Posterior cingulate gyrus (tissue), 11 donors: Measurements from ENCODE around the gene IL4I1.

Experiments
- DNase-seq, 10 donors: peaks; one replicate each; pipeline versions ENCODE4 v3.0.0 to v3.0.0-alpha.2; 2020 to 2021; ENCODE audit warnings: mixed read lengths in 3 of 10
- intact Hi-C: fragments of 100-400 bp; cut with DNase I; formaldehyde crosslinking; loops from one replicate; pipeline ENCODE4 v1.15.1; 2023

IL4I1 gene

DNA sequence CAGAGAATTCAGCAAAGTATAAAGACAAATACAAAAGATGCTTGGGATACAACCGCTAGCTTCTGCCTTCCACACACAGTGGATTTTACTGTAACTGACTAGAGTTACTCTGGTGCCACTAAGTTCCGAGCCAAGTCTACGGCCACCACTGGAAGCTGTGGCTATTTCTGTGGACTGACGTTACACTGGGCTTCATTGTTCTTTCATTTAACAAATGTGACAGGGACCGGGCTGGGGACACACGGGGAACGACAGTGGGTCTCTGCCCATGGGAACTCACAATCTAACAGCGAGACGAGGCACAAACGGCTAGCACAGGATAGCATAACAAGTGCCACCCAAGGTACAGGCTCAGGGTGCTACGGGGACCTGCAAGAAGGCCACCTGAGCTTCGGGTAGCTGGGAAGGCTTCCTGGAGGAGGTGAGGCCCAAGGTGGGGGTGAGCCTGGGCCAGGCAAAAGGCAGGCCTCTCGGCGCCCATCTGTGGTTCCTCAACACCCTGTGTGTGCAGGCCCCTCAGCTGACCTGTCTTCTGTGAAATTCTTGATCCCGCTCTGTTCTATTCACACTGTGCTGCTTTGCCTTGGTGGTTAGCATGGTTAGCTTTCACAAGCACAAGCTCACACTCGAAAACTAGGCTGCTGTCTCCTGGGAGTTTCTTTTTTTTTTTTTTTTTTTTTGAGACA is 10.3 kb upstream of the IL4I1 start:
- intact Hi-C loops, result no loop called here
- peak in 1 of 10 donors; percentile 43 for DNase-seq

DNA sequence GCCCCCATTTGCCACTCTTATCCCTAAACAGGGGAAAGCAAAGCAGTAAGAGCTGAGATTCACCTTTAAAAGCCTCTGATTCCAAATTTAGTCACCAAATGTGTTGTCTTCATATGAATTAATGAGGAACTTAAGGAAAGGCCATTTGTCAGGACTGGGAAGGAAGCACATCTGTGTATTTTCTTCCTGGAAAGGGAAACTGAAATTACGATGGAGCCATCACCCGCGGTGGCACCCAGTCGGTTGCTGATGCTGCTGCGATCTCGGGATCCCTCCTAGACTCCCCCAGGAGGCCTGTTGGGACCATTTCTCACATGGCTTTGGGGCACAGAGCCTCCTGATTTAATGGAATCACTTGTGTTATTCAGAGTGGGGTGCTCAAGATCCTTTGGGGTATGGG is 7.4 kb upstream of the IL4I1 start:
- intact Hi-C loops, result no loop called here
- DNase-seq, result no peak

DNA sequence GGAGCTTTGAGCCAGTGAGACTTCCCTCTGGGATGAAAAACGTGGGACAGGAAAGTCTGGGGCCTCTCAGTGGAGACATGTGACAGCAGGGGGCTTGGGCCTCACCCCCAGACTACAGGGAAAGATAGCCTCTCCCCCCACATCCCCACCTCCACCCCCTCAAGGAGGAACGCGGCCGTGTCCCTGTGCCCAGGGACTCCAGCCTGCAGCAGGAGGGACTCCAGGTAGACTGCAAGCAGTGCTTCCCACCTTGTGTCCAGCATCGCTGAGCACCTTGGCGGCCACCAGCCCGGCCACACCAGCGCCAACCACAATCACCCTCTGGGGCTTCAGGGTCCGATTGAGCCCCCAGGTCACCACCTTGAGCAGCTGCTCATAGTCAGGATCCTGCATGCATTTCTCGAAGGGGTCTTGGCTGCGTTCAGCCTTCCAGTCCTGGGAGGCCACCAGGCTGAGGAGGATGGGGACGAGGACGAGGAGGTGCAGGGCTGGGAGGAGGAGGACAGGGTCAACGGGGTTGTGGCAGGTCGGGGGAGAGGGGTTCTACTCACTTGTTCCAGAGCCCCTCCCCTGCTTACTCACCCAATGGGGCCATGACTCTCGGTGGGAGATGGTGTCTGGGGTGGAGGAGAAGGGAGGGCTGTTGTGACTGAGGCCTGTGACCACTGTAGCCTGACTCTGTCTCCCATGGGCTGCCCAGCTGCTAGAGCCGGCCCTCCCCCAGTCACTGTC is 955 bp downstream of the IL4I1 start:
- DNase-seq, result no peak
- intact Hi-C loops, result no loop called here

DNA sequence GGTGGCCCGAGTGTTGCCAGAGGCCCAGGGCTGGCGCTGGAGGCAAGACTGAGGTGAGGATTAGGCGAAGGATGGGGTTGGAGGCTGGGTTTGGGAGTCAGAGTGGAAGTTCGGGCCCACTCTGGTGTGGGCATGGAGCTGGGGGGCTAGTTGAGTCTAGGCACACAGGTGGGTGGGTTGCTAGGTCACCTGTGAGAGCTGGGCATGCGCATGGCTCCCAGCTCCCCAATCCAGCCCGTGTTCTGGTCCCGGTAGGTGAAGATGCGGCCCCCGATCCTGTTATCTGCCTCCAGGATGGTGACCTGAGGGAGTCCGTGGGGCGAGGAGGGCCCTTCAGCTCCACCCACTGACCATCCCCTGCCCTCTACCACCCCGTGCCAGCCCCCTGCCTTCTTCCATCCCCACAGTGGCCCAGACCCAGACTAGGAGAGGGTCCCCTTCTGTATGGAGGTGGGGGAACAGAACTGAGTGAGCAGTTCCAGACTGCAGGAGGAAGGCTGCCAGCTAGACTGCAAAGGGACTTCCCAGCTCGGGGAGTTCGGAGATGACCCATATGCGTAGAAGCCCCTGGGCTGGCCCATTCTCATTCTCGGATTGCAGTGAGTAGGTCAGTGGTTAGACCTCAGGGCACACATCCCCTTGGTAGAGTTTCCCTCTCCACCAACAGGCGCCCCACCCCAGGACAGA is 1.7 kb downstream of the IL4I1 start:
- intact Hi-C loops, result no loop called here
- DNase-seq, result no peak

- intact Hi-C loops, result no loop called here
Observed at GRCh38 chr19:49894011-49894664, 2.5 kb downstream of the IL4I1 start.

GRCh38 chr19:49892716-49893115 is 4.0 kb downstream of the IL4I1 start:
- intact Hi-C loops, result no loop called here
- no peak for DNase-seq

More at GRCh38 chr19:49894011-49894664, 2.5 kb downstream of the IL4I1 start:
- no peak for DNase-seq

- DNase-seq, result no peak
- intact Hi-C loops, result no loop called here
Observed at GRCh38 chr19:49891393-49891792, 5.3 kb downstream of the IL4I1 start.

- intact Hi-C loops, result no loop called here
- no peak for DNase-seq
Observed at GRCh38 chr19:49890349-49891311, 6.1 kb downstream of the IL4I1 start.

DNA sequence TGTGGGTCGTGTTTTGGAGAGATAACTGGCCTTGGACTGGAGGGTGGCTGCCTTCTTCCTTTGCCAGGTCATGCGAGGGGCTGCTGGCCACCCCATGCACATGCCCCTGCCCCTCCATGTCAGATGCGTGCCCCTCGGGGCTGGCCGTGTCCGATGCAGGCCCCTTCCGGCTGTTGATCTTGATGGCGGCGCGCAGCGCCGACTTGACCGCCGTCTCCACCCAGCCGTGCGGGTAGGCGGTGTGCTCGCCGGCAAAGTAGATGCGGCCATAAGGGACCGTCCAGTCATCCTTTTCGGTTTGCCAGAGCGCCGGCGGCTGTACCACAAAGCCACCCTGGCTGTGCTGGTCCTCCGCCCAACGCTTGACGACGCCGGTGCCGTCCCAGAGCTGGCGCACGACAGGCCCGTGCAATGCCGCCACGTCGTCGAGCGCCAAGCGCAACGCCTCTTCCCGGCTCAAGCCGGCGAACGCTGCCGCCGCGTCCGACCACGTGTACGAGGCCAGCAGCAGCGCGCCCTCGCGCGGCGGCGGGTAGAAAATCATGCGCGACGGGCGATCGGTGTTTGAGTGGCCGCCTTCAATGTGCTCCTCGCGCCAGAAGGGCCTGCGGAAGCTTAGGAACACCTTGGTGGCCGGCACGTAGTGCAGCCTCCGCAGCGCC is 6.9 kb downstream of the IL4I1 start:
- intact Hi-C loops, result no loop called here
- peak in 9 of 10 donors; percentile 47 to 95 (median 69) for DNase-seq

DNA sequence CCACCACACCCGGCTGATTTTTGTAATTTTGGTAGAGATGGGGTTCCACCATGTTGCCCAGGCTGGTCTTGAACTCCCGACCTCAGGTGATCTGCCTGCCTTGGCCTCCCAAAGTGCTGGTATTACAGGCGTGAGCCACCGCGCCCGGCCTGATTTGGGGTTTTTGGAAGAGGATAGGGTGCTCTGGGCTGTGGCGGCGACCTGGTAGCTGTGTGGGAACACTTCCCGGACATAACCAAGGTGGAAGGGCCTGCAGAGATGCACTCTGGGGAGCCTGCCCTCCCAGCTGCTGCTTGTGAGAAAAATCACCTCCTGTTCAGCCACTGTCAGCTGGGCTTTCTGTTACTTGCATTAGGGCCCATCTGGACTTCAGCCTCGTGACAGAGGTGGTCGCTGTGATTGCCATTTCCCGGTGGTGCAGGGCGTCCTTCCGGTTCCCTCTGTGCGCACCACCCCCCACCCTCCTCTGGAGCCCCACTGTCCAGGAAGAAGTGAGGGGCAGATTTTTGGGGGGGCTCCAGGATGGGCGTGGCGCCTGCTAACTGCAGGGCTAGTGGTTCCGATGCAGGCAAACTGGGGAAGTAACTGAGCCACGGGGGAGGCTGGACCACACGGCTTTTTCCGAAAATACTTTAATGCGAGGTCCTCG is 7.5 kb downstream of the IL4I1 start:
- DNase-seq, result no peak
- intact Hi-C loops, result no loop called here

DNA sequence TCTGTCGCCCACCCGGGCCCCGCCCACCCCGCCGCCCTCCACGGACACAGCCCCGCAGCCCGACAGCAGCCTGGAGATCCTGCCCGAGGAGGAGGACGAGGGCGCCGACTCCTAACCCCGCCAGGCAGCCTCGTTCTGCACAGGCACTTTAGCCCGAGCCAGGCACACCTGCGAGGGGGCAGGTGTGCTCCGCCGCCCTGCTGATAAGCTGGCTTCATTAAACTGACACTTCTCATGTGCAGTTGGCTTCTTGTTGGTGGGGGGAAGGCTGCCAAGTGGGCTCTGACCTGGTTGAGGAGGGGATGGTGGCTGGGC is 8.2 kb downstream of the IL4I1 start:
- intact Hi-C loops, result no loop called here

DNA sequence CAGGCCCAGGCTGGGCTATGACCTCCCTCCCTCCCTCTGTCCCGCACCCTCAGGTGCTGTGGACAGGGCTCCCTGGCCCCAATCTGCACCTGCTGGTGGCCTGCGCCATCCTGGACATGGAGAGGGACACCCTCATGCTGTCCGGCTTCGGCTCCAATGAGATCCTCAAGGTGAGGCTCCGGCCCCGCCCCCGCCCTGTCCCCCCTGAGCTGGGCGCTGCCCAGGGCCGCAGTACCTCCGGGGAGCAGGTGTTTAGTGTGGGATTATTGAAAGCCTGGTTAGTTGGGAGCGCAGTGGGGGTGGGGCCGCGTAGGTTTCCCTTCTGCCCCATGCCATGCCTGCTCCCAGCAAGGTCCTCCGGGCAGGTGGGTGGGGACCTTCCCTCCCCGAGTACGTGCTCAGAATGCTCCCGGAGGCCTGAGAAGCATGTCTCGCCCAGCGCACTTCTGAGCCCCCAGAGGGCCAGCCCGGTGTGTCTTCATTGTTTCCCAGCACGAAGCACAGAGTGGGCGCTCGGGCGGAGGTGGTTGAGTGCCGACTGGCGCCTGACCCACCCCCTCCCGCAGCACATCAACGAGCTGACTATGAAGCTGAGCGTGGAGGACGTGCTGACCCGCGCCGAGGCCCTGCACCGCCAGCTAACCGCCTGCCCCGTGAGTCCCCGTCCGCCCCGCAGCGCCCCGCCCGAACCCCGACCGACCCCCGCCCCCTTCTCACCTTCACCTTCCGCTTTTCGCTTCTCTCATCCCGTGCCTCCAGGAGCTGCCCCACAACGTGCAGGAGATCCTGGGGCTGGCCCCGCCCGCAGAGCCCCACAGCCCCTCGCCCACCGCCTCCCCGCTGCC is 8.8 kb downstream of the IL4I1 start:
- intact Hi-C loops, result no loop called here
- DNase-seq, result no peak

More for the DNA sequence above, 8.2 kb downstream of the IL4I1 start:
- no peak for DNase-seq

GRCh38 chr19:49887037-49887664 is 9.5 kb downstream of the IL4I1 start:
- intact Hi-C loops, result no loop called here
- DNase-seq, result no peak

DNA sequence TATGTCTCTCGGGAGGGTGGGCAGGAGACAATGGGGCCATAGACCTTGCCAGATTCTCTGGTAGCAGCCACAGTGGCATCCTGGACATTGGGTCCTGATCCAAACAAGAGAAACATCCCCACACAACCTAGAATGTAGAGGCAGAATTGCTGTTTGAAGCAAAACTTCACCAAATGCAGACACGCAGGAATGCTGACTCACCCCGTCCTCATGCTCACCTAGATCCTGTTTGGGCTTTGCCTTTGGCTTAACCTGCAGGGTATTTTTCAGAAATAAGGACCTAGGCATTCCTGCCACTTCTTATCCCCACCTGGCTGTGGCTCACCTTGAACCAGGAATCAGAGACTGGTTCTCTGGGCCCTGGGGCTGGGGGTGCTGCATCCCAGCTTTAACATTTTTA is 11.9 kb downstream of the IL4I1 start:
- DNase-seq, result no peak
- intact Hi-C loops, result no loop called here

DNA sequence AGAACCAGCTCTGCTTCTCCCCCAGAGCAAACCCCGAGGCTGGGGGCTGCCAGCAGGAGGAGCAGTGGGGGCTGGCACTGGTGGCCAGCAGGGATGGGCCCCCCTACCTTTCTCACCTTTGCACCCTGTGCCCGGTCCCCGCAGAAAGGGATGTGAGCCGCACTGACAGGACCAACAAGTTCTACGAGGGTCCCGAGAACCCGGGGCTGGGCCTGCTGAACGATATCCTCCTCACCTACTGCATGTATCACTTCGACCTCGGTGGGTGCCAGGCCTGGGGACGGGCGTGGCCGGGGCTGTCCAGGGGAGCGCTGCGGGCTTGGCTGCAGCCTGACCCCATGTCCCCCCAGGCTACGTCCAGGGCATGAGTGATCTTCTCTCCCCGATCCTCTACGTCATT is 12.6 kb downstream of the IL4I1 start:
- DNase-seq, result no peak
- intact Hi-C loops, result no loop called here

GRCh38 chr19:49883094-49883493 is 13.6 kb downstream of the IL4I1 start:
- intact Hi-C loops, result no loop called here
- DNase-seq, result no peak

DNA sequence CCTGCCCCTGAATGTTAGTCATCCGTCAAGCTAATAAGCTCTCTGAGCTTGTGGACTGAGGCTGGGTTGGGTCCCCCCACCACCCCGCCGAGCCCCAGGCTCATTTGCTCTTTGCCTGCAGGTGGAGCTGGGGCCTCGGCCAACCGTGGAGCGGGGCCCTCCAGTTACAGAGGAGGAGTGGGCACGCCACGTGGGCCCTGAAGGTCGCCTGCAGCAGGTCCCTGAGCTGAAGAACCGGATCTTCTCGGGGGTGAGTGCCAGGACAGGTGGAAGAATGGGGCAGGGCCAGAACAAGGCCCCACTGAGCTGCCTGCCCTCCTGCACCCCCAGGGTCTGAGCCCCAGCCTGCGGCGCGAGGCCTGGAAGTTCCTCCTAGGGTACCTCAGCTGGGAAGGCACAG is 14.0 kb downstream of the IL4I1 start:
- DNase-seq, result no peak
- intact Hi-C loops, result no loop called here
